ENCODE data around the gene NRN1.
"Not testable (repeated sequence)": the region's sequence is repeated elsewhere in the genome, so short reads cannot be mapped to it uniquely, and the experiment has no call there.

The NRN1 gene

GRCh38 chr6:6006428-6007365, at the start of gene NRN1:
Gene NRN1 (minus strand): TSS chr6:6006925. CDS start chr6:6006749, 176 bp downstream.
- Histone ChIP-seq H3K36me3 (ENCODE audit: control insufficient read depth, insufficient read depth, low read length, severe bottlenecking) (no peaks in the 10 kb centered on the region), H3K9ac (ENCODE audit: low read length) (peak within 1 kb of the TSS; percentile 91), H3K4me3 (ENCODE audit: low read length) (peak within 1 kb of the TSS; percentile 86), H3K9me3 (ENCODE audit: control insufficient read depth, low read length) (no peaks in the 10 kb centered on the region), H3K4me1 (ENCODE audit: control insufficient read depth, insufficient read depth, low read length) (peaks cover 21% of the 10 kb centered on the region), H3K27me3 (replicated peaks; ENCODE audit: control insufficient read depth, insufficient read depth, low read length) (peaks cover 18% of the 10 kb centered on the region)
- DNase-seq (ENCODE audit: low read depth) = no peak

- no peak for DNase-seq (ENCODE audit: low read depth)
- H3K9ac ChIP-seq (ENCODE audit: low read length) = no peak overlapping the region
- peaks cover 7% of the 10 kb centered on the region for H3K9me3 ChIP-seq (ENCODE audit: control insufficient read depth, low read length)
- H3K4me3 ChIP-seq (ENCODE audit: low read length) = no peak overlapping the region
- no peaks in the 10 kb centered on the region for H3K36me3 ChIP-seq (ENCODE audit: control insufficient read depth, insufficient read depth, low read length, severe bottlenecking)
- peaks cover 4% of the 10 kb centered on the region for H3K4me1 ChIP-seq (ENCODE audit: control insufficient read depth, insufficient read depth, low read length)
- H3K27me3 ChIP-seq (replicated peaks; ENCODE audit: control insufficient read depth, insufficient read depth, low read length) = peaks cover 31% of the 10 kb centered on the region
These were observed 45.5 kb upstream of the NRN1 start for GRCh38 chr6:6052216-6052615.

DNA sequence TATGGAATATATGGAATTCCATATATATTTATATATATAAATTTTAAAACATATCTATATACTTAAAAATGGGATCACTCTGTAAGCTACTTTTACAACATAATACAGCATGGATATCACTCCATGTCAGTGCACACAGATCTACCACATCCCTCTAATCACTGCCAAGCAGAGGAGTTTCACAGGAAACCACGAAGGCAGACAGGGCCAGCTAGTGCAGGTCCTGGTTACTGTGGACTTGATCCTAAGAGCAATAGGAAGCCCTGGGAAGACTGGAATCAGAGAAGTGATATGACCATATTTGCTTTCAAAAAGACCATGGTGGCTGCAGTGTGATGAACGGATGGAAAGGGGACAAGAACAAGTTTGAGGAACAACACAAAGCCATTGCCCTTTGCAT, 40.0 kb upstream of the NRN1 start:
- Histone ChIP-seq H3K36me3 (ENCODE audit: control insufficient read depth, insufficient read depth, low read length, severe bottlenecking) (no peaks in the 10 kb centered on the region), H3K9me3 (ENCODE audit: control insufficient read depth, low read length) (peaks cover 7% of the 10 kb centered on the region), H3K4me1 (ENCODE audit: control insufficient read depth, insufficient read depth, low read length) (no peaks in the 10 kb centered on the region), H3K27me3 (replicated peaks; ENCODE audit: control insufficient read depth, insufficient read depth, low read length) (peaks cover 3% of the 10 kb centered on the region), H3K4me3 (ENCODE audit: low read length) (no peak overlapping the region), H3K9ac (ENCODE audit: low read length) (no peak overlapping the region)
- DNase-seq (ENCODE audit: low read depth) = no peak

DNA sequence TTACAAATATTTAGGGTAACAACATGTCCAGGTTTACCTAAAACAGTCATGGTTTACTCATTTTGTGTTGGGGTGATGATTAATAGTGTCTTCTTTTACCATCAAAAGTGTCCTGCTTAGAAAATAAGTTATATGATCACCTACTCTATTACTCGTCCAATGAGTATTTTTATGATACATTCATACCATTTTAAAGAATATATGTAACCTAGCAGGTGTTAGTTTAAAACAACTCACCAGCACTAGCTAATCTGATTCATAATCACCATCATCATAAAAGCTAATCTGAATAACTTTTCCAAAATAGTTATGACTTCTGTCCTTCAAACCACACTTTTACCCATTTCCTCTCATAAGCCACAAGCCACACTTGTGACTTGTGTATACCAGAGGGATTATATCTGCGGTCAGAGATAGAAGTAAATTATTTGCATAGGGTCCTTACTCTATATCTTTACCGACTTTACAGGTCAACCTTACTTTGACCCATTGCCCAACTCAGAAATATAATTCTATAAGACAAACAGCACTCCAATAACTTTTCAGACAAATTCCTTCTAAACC, 33.3 kb upstream of the NRN1 start:
- no peak overlapping the region for H3K4me3 ChIP-seq (ENCODE audit: low read length)
- H3K36me3 ChIP-seq (ENCODE audit: control insufficient read depth, insufficient read depth, low read length, severe bottlenecking) = no peaks in the 10 kb centered on the region
- no peaks in the 10 kb centered on the region for H3K27me3 ChIP-seq (replicated peaks; ENCODE audit: control insufficient read depth, insufficient read depth, low read length)
- H3K9ac ChIP-seq (ENCODE audit: low read length) = no peak overlapping the region
- no peaks in the 10 kb centered on the region for H3K9me3 ChIP-seq (ENCODE audit: control insufficient read depth, low read length)
- DNase-seq (ENCODE audit: low read depth) = no peak
- no peaks in the 10 kb centered on the region for H3K4me1 ChIP-seq (ENCODE audit: control insufficient read depth, insufficient read depth, low read length)

- no peak overlapping the region for H3K4me3 ChIP-seq (ENCODE audit: low read length)
- H3K9ac ChIP-seq (ENCODE audit: low read length) = no peak overlapping the region
- no peak for DNase-seq (ENCODE audit: low read depth)
- H3K36me3 ChIP-seq (ENCODE audit: control insufficient read depth, insufficient read depth, low read length, severe bottlenecking) = no peaks in the 10 kb centered on the region
- H3K9me3 ChIP-seq (ENCODE audit: control insufficient read depth, low read length) = no peaks in the 10 kb centered on the region
- no peaks in the 10 kb centered on the region for H3K4me1 ChIP-seq (ENCODE audit: control insufficient read depth, insufficient read depth, low read length)
- no peaks in the 10 kb centered on the region for H3K27me3 ChIP-seq (replicated peaks; ENCODE audit: control insufficient read depth, insufficient read depth, low read length)
These were observed 30.5 kb upstream of the NRN1 start for GRCh38 chr6:6037179-6037578.

DNA sequence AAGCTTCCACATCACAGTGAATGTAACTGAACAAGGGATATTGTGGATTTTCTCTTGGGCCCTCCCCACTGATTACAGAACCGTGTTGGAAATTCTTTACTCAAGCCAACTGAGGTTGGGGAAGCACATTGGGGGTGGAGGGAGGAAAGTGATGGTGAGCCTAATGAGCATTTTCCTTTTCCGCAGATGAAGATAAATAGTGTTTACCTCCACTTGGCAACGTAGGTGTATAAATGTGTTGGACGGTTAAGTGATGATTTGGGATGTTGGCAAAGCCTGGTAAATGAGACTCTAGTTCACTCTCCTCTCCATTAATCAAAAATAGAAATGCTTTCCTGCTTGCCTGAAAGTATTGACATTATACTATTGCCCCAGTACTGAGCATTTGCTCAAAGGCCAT, 27.1 kb upstream of the NRN1 start:
- H3K27me3 ChIP-seq (replicated peaks; ENCODE audit: control insufficient read depth, insufficient read depth, low read length) = no peaks in the 10 kb centered on the region
- DNase-seq (ENCODE audit: low read depth) = no peak
- H3K9me3 ChIP-seq (ENCODE audit: control insufficient read depth, low read length) = no peaks in the 10 kb centered on the region
- H3K4me3 ChIP-seq (ENCODE audit: low read length) = no peak overlapping the region
- H3K4me1 ChIP-seq (ENCODE audit: control insufficient read depth, insufficient read depth, low read length) = no peaks in the 10 kb centered on the region
- H3K9ac ChIP-seq (ENCODE audit: low read length) = no peak overlapping the region
- no peaks in the 10 kb centered on the region for H3K36me3 ChIP-seq (ENCODE audit: control insufficient read depth, insufficient read depth, low read length, severe bottlenecking)

GRCh38 chr6:6026513-6027205, 19.9 kb upstream of the NRN1 start:
- Histone ChIP-seq H3K9ac (ENCODE audit: low read length) (no peak overlapping the region), H3K36me3 (ENCODE audit: control insufficient read depth, insufficient read depth, low read length, severe bottlenecking) (no peaks in the 10 kb centered on the region), H3K9me3 (ENCODE audit: control insufficient read depth, low read length) (no peaks in the 10 kb centered on the region), H3K4me3 (ENCODE audit: low read length) (no peak overlapping the region), H3K4me1 (ENCODE audit: control insufficient read depth, insufficient read depth, low read length) (no peaks in the 10 kb centered on the region), H3K27me3 (replicated peaks; ENCODE audit: control insufficient read depth, insufficient read depth, low read length) (peaks cover 13% of the 10 kb centered on the region)
- no peak for DNase-seq (ENCODE audit: low read depth)

- DNase-seq (ENCODE audit: low read depth) = no peak
- H3K9ac ChIP-seq (ENCODE audit: low read length) = no peak overlapping the region
- no peaks in the 10 kb centered on the region for H3K36me3 ChIP-seq (ENCODE audit: control insufficient read depth, insufficient read depth, low read length, severe bottlenecking)
- H3K4me1 ChIP-seq (ENCODE audit: control insufficient read depth, insufficient read depth, low read length) = no peaks in the 10 kb centered on the region
- H3K4me3 ChIP-seq (ENCODE audit: low read length) = no peak overlapping the region
- peaks cover 23% of the 10 kb centered on the region for H3K27me3 ChIP-seq (replicated peaks; ENCODE audit: control insufficient read depth, insufficient read depth, low read length)
- H3K9me3 ChIP-seq (ENCODE audit: control insufficient read depth, low read length) = no peaks in the 10 kb centered on the region
These were observed 19.0 kb upstream of the NRN1 start for GRCh38 chr6:6025736-6026135.

DNA sequence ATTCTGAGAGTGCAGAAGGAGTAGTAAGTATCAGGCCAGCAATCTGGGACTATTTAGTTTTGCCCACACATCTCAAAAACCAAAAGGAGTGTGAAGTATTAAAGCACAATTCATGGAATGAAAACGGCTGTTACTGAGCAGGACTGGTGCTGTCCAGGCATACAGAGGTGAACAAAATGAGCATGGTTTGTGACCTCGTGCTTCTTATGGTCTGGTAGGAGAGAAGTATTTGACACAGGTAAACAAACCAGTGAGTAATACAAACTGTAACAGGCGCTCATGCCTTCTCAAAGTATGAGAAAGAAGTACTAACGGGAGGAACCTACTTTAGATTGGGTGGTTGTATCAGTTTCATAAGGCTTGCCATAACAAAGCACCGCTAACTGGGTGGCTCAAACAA, 17.5 kb upstream of the NRN1 start:
- peaks cover 24% of the 10 kb centered on the region for H3K27me3 ChIP-seq (replicated peaks; ENCODE audit: control insufficient read depth, insufficient read depth, low read length)
- no peaks in the 10 kb centered on the region for H3K9me3 ChIP-seq (ENCODE audit: control insufficient read depth, low read length)
- H3K9ac ChIP-seq (ENCODE audit: low read length) = no peak overlapping the region
- H3K36me3 ChIP-seq (ENCODE audit: control insufficient read depth, insufficient read depth, low read length, severe bottlenecking) = no peaks in the 10 kb centered on the region
- H3K4me1 ChIP-seq (ENCODE audit: control insufficient read depth, insufficient read depth, low read length) = no peaks in the 10 kb centered on the region
- no peak overlapping the region for H3K4me3 ChIP-seq (ENCODE audit: low read length)
- DNase-seq (ENCODE audit: low read depth) = no peak

DNA sequence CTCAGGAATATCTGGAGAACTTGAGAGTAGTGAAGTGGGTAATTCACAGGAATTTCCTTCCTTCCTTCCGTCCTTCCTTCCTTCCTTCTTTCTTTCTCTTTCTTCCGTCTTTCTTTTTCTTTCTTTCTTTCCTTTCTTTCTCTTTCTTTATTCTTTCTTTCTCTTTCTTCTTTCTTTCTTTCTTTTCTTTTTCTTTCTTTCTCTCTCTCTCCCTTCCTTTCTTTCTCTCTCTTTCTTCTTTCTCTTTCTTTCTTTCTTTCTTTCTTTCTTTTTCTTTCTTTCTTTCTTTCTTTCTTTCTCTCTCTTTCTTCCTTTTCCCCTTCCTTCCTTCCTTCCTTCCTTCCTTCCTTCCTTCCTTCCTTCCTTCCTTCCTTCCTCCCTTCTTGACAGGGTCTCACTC, 16.1 kb upstream of the NRN1 start:
- H3K4me3 ChIP-seq (ENCODE audit: low read length); H3K36me3 ChIP-seq (ENCODE audit: control insufficient read depth, insufficient read depth, low read length, severe bottlenecking); H3K9ac ChIP-seq (ENCODE audit: low read length); H3K9me3 ChIP-seq (ENCODE audit: control insufficient read depth, low read length); DNase-seq (ENCODE audit: low read depth); H3K4me1 ChIP-seq (ENCODE audit: control insufficient read depth, insufficient read depth, low read length): not testable (repeated sequence)
- H3K27me3 ChIP-seq (replicated peaks; ENCODE audit: control insufficient read depth, insufficient read depth, low read length) = peaks cover 24% of the 10 kb centered on the region

- DNase-seq (ENCODE audit: low read depth) = peak; percentile 16
- H3K4me1 ChIP-seq (ENCODE audit: control insufficient read depth, insufficient read depth, low read length) = peaks cover 8% of the 10 kb centered on the region
- no peaks in the 10 kb centered on the region for H3K9me3 ChIP-seq (ENCODE audit: control insufficient read depth, low read length)
- H3K9ac ChIP-seq (ENCODE audit: low read length) = peak overlapping the region; percentile 91
- H3K4me3 ChIP-seq (ENCODE audit: low read length) = peak overlapping the region; percentile 86
- peaks cover 14% of the 10 kb centered on the region for H3K27me3 ChIP-seq (replicated peaks; ENCODE audit: control insufficient read depth, insufficient read depth, low read length)
- no peaks in the 10 kb centered on the region for H3K36me3 ChIP-seq (ENCODE audit: control insufficient read depth, insufficient read depth, low read length, severe bottlenecking)
These were observed 2.1 kb upstream of the NRN1 start for GRCh38 chr6:6008648-6009421.

All from adipocyte (in vitro differentiated cells).